GM18868 (cell line): ENCODE data around the gene P2RX6.
"Not testable (repeated sequence)": the region's sequence is repeated elsewhere in the genome, so short reads cannot be mapped to it uniquely, and the experiment has no call there.

Experiments
- ATAC-seq: cut with Tn5 transposase; IDR thresholded peaks from one replicate; pipeline ENCODE4 v1.9.1; 2021; ENCODE audit warnings: mild to moderate bottlenecking, moderate library complexity; ENCODE audit not compliant: unreplicated experiment

Gene P2RX6

GRCh38 chr22:21014726-21015465 lies at the start of gene P2RX6:
P2RX6 (plus strand) TSS chr22:21015165; CDS start chr22:21015175, 10 bp downstream.
- ATAC-seq = no peak

DNA sequence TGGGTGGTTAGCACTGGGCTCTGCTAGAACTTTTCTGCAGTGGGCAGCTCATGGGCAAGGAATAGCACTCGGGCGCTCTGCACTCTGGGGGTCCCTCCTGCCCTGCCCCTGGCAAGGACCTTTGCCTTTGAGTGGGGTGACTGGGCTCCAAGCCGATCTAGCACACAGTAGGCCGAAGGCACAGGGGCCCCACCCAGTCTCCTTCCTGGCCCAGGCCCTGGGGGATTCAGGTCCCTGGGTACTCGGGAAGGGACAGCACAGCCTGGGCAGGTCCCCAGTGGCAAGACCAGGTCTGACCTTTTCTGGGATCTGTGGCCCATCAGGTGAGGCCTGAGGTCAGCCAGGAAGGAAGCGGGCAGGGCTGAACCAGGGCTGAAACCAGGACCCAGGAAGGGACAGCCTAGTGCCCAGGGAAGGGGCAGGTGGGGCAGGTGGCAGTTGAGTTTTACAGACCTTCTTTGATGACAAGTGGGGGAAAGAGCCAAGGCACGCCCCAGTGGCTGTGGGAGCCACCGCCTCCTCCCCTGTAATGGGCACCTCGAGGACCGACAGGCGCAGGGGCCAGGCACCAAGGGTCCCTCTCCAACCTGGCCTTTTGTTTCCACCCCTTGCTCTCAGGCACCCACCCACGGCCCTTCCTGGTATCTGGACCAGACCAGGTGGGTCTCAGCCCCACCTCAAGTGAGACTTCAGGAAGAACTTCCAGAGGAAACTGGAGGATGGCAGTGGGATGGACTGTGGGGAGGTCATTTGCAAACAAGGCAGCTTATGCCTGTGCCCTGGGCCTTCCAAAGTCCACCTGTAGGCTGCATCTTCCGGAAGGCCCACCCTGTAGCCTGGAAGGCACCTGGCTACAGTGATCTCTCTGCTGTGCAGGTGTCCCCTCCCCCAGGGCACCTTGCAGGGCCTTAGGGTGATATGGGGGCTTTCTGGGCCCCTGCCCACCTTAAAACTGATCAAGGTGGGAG lies 48.8 kb upstream of the P2RX6 start:
- ATAC-seq = no peak

- ATAC-seq = no peak
Measured at GRCh38 chr22:20966883-20967696, 47.9 kb upstream of the P2RX6 start, which contains the start of gene AIFM3. AIFM3 (plus strand) TSS chr22:20967255; CDS start chr22:20967945, 690 bp downstream.

- no peak for ATAC-seq
Measured at GRCh38 chr22:20967697-20968211, 47.2 kb upstream of the P2RX6 start.

DNA sequence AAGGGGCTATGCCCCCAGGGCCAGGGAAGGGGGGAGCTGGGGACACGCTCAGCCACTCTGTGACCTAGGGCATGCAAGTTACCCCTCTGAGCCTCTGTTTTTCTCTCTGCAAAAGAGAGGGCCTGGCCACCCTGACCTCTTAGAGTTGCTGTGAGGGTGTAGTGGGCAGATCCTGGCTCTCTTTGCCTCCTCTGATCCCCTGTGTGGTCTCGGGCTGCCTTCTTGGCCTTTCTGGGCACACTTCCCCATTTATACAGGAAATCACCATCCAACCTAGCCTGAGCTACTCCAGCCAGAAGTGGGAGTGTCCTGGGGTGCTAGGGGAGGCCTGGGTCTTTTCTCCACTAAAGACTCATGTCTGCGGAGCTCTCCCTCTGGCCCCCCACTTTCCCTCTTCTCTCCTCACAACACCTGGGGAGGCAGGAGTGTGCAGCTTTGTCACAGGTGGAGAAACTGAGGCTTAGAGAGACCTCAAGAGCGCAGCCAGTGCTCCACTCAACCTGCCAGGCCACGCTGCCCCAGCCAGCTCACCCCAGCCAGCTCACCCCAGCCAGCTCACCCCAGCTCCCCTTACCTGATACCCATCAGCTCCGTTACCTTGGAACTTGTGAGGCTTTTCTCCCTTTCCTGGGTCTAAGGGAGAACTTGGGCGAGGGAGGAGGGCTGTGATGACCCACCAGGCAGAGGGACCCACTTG lies 46.5 kb upstream of the P2RX6 start:
- no peak for ATAC-seq

DNA sequence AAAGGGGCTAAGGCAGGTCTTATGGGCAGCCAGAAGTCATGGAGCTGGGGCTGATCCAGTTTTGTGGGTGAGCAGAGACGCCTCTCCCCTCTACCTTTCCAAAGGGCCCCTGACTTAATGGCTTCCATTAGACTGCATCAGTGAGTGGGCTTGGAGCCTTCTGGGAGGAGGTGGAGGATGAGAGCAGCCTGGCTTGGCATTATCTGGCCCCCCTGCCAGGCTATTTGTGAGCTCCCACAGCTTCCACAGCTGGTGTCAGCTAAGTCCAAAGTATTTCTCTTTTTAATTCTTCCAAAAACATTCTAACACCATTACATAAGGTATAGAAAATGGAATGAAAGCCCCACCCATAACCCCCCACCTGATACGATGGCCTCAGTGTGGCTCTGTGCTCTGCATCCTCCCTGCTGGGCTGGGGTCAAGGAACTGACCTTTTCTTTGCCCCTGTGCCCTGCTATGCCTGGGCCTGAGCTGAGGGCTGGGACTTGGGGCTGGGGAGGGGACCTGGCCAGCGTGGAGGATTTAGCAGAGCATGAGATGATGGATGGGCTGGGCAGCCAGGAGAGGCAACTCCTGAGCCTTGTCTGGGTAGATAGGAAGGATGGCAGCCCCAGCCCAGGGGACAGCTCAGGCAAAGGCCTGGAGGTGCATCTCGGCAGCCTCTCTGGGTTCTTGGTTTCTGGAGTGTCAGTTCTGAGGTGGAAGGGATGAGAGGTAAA lies 43.9 kb upstream of the P2RX6 start:
- no peak for ATAC-seq

- not testable (repeated sequence) for ATAC-seq
Measured at GRCh38 chr22:20972014-20972694, 42.8 kb upstream of the P2RX6 start.

- ATAC-seq = no peak
Measured at GRCh38 chr22:20972933-20973577, 41.9 kb upstream of the P2RX6 start.

- no peak for ATAC-seq
Measured at GRCh38 chr22:20973634-20974286, 41.2 kb upstream of the P2RX6 start.

DNA sequence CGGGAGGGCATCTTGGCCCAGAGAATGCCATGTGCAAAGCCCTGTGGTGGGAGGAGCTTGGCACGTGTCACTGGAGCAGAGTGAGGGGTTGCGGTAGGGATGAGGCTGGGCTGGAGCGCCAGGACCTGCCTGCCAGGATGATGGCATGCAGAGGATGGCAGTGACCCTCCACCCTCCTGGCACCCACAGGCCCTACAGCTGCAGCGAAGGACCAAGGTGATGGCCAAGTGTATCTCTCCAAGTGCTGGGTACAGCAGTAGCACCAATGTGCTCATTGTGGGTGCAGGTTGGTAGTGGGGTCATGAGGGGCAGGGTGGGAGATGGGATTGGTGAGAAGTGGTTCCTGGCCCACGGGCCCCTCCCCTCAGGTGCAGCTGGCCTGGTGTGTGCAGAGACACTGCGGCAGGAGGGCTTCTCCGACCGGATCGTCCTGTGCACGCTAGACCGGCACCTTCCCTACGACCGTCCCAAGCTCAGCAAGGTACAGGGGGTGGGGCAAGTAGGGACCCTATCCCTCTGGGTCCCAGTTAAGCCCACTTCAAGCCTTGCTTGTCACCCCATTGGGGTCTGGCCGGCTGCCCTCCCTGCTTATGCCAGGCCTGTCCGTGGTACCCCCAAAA lies 40.5 kb upstream of the P2RX6 start:
- no peak for ATAC-seq

GRCh38 chr22:20975541-20976290 lies 39.2 kb upstream of the P2RX6 start:
- ATAC-seq = no peak

DNA sequence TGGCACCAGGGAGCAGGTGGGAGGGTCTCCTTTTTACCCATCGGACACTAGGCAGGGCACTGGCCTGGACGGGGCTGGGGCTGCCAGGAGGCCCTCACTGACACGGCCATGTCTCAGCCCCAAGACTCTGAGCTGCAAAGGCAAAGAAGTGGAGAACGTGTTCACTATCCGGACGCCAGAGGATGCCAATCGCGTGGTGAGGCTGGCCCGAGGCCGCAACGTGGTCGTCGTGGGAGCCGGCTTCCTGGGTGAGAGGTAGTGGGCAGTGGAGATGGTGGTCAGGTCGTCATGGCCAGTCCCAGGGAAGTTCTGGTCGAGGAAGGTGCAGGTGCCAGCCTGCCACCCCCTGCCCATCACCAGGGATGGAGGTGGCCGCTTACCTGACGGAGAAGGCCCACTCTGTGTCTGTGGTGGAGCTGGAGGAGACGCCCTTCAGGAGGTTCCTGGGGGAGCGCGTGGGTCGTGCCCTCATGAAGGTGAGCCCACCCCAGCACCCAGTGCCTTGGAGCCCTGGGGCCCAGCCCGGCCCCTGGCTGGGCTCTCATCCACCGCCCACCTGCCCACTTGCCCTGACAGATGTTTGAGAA lies 38.6 kb upstream of the P2RX6 start:
- no peak for ATAC-seq

- no peak for ATAC-seq
Measured at GRCh38 chr22:20977019-20977418, 37.9 kb upstream of the P2RX6 start.

DNA sequence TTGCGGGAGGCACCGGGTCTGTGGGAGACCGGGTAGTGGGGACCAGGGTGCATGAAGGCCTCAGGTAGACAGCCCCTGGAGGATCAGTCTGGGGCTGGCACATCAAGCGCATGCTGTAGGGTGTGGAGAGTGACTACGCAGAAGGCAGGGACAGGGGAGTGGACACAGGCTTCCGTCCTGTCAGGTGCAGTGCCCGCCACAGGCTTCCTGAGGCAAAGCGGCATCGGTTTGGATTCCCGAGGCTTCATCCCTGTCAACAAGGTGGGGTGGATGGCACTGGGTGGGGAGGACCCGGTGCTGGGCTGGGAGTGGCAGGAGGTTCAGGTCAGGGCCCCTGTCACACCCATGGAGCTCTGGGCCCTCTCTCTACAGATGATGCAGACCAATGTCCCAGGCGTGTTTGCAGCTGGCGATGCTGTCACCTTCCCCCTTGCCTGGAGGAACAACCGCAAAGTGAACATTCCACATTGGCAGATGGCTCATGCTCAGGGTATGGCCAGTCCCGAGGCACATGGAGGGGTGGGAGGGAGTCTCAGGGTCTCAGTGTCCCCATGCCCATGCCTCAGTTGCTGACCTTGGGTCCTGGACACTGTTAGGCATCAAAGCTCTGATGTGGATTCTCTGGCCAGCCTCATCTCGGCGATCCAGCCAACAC lies 37.3 kb upstream of the P2RX6 start:
- no peak for ATAC-seq

- no peak for ATAC-seq
Measured at GRCh38 chr22:20978419-20978818, 36.5 kb upstream of the P2RX6 start.
